Right renal cortex interstitium (tissue), 3 donors: ENCODE results near the gene PTPRG. TPM values are rescaled to one million over a fixed set of nuclear protein-coding genes. Genes with fewer than 3 reads are reported as not detected.
"Not testable (repeated sequence)": the region's sequence is repeated elsewhere in the genome, so short reads cannot be mapped to it uniquely, and the experiment has no call there.

ENCODE experiments used
- DNase-seq, 3 donors: peaks; one replicate each; pipeline ENCODE4 v3.0.0-alpha.2; 2013; ENCODE audit warnings: low read depth in 3 of 3, low spot score in 2 of 3
- polyA plus RNA-seq, 3 donors: library from polyadenylated mRNA; unstranded; fragments of 120-200 nt; gene quantifications; one replicate each; pipeline ENCODE4 v1.2.1, GENCODE V29; 2013; ENCODE audit not compliant: insufficient read length in 3 of 3

Gene PTPRG
- polyA plus RNA-seq, 3 donors, result 87.3 to 97.7 (median 93.7) TPM

DNA sequence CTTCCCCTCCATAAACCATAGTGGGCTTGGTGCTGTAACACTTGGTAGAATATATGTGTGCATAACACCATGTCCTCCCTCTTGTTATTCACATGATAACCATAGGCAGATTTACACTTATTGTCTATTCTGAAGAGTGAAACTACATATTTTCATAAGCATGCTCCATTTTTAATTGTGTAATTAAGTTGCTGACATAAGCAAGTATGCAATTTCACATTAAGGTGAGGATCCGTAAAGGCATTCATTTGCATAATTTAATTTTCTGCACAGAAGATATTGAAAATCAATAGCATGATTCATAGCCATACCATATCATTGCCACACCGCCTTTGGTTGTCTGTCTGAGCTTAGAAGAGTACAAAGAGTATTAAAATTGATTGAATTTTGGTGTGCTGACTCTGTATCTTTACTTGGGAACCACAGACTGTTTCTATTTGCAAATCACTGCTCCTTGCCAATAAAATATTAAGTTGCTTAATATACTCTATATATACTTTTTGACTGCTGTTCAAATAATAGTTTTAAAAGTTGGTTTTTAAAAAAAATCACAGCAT, 182.4 kb downstream of the PTPRG start:
- no peak for DNase-seq

DNA sequence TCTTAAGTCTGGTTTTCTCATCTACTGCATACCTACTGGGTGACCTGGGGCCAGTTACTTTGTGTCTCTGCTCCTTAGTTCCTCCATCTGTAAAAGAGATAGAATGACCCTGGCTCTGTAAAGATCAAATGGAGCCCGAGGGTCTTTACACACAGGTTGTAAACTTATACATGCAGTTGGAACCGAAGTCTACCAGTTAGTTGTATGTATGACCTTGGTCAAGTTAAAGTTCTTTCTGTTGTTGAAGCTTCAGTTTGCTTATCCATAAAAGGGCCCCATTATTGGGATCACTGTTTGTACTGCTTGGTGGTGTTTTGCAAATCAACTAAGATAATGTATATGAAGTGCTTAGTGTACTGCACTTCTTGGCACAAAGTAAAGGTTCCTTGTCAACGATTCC, 186.9 kb downstream of the PTPRG start:
- no peak for DNase-seq

DNA sequence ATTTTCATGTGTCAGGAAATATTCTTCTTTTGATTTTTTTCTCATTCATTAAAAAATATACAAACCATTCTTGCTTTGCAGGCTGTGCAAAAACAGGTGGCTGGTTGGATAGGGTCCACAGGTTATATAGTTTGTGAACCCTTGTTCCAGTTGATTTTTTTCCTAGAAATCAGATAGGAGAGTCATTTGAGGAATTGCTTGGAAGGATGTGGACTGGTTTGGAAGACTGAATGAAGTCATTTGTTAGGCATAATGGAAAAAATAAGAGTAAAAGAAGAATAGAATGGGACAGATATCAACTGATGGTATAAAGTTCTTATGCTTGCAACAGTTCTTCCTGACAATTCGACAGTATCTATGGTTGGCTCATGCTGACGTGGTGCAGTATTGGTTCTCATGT, 189.4 kb downstream of the PTPRG start:
- DNase-seq, result no peak

DNA sequence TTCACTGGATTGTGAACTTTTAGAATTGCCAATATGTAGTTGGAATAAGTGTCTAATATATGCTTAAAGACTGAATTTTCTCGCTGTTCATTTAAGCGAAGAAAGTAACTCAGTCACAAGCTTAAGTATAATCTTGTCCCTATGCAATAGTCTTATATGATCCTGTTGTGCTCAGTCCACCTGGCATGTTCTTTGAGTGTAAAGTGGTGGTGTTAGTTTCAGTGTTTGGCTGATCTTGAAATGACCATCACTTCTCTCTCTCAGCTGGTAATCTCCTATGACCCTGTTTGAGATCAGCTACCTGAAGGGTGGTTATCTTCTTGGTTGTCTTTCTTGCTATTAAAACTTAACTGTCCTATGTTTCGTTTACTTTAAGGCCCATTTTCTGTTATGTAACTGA, 197.5 kb downstream of the PTPRG start:
- no peak for DNase-seq

DNA sequence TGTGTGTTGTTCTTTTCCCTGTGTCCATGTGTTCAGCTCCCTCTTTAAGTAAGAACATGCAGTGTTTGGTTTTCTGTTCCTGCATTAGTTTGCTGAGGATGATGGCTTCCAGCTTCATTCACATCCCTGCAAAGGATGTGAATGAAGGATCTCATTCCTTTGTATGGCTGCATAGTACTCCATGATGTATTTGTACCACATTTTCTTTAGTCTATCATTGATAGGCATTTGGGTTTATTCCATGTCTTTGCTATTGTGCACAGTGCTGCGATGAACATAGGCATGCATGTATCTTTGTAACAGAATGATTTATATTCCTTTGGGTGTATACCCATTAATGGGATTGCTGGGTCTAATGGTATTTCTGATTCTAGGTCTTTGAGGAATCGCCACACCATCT, 199.4 kb downstream of the PTPRG start:
- not testable (repeated sequence) for DNase-seq

DNA sequence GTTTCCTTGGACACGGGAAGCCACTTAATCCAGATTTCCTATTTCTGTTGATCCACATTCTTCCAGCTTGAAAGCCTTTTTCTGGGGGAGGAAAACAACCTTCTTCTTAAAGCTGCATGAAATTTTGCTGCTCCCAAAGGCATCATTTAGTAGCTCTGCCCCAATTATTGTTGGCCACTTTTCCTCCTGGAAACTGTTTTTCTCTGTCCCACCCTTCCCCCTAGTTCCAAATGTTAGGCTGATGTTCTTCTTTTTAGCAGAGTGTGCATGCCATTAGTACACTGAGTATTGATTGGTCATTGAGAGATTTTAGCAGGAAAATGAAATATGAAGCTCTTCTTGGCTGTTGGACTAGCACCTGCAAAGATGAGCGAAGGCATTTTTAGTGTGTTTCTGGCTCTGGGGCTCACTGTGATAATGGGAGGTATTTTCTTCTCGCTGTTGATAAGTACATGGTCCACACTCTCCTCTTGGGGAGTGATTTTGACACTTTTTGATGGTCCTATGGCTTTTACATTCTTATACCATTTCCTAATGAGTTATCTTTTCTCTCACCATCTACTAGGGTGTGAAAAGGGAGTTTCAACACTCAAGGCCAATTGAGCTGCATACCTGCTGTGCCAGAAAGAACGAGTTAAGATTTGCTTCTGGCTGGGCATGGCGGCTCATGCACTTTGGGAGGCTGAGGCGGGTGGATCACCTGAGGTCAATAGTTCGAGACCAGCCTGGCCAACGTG, 200.5 kb downstream of the PTPRG start:
- DNase-seq, result no peak

DNA sequence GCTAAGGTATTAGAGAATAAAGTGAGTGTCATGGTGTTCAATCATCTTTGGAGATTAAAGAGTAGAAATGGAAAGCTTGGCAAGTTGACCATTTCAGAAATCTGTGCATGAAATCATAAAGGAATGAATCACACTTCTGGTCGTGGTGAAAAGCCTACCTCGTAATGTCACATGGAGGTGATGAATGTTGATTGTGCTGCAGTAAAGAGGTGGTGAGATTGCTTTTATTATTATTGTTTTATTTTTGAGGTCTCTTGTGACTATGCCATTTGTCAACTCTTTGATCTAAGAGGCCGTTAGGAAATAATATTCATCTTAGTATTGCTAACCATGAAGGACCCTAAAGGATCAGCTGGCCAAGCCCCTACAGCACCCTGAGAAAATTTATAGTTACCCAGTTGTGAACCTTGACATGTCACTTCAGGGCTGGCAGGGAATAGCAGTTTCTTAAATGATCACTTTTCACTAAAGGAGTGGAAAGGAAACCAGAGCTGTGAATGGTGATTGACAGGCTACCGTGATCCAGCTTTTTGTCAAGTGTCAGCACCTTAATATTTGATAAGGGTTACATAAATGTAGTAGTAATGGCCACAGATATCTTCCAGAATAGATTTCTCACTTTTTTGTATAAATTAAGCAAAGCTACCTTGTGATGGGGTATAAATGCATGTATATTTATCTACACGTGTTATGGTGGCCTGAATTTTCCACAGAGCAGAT, 203.9 kb downstream of the PTPRG start:
- no peak for DNase-seq

DNA sequence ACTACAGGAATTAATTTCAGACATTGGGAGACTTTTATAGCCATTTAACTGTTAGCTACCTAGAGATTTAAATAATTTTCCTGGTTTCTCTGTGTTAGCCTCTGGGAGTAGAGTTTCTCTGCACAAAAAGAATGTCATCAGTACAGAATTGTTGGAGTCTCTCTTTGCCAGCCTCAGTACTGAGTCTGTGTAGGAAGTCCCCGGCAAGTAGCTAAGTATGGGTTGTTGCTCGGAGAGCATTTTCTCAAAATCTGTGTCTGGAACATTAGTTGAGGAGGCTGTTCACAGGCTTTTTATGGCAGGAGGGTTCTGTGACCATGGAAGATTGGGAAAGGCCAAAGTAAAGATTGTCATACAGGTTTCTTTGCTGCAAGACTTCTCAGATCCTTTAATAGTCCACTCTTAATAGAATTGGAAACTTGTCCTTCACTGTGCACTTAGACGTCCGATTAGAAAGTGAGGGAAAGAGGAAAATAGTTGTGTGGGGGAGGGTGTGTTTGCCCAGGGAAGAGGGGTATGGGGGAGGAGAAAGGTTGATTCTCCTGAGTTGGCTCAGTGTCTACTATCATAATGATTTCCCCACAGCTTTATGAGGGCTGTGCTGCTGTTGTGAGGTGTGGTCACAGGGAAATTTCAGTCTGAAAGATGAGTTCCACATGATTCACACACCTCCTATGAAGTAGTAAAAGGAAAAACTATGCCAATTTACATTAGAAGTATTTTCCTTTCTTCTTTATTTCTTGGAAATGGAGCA, 207.1 kb downstream of the PTPRG start:
- DNase-seq, result no peak

DNA sequence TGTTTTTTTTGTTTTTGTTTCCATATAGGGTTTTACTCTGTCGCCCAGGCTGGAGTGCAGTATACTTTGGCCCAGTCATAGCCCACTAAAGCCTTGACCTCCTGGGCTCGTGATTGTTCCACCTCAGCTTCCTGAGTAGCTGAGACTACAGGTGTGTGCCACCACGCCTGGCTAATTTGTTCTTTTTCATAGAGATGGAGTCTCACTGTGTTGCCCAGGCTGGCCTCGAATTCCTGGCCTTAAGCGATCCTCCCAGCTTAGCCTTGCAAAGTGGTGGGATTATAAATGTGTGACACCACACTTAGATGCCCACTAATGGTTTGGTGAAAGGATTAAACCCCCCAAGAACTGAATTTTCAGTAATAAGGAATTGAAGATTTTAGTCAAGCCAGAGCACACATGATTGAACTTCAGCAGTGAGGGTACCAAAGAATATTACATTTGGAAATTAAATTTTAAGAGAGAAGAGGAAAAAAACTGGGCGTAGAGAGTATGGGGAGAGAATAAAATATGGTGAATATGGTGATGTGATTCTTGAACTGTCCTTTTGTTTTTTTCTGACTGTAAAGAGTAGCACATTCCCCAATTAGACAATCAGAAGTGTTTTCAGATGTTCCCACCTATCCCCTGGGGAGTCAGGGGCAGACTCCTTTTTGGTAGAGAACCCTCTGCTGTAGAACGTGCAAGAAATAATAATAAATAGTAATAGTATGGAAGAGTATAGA, 208.1 kb downstream of the PTPRG start:
- no peak for DNase-seq

DNA sequence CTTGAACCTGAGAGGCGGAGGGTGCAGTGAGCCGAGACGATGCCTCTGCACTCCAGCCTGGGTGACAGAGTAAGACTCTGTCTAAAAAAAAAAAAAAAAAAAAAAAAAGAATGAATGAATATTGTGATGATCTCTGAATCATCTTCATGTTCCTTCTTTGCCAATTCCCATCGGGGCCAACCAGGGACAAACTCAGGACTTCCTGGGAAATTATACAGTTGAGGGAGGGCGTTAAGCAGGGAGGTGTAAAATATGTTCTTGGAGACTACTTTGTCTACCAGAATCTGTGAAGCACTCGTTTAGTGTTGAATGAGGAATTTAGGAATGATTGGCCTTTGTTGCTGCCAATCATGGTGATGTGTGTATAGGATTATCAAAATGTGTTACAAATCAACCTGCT, 210.6 kb downstream of the PTPRG start:
- no peak for DNase-seq

DNA sequence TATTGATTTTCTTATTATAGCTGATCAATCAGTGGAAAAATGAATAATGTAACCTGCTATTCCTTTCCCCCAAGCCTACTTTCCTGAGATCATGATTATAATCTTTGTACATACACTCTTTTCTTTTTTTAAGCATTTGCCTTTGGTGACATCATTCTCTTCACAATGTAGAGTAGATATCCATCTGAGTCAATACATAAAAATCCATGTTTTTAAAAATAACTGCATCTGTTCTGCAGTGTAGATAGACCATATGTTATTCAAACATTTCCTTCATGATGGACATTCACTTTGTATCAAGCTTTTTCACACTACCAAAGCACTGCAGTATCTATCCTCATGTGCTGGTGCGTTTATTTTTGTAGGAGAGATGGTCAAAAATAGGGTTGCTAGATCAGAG, 211.1 kb downstream of the PTPRG start:
- no peak for DNase-seq

DNA sequence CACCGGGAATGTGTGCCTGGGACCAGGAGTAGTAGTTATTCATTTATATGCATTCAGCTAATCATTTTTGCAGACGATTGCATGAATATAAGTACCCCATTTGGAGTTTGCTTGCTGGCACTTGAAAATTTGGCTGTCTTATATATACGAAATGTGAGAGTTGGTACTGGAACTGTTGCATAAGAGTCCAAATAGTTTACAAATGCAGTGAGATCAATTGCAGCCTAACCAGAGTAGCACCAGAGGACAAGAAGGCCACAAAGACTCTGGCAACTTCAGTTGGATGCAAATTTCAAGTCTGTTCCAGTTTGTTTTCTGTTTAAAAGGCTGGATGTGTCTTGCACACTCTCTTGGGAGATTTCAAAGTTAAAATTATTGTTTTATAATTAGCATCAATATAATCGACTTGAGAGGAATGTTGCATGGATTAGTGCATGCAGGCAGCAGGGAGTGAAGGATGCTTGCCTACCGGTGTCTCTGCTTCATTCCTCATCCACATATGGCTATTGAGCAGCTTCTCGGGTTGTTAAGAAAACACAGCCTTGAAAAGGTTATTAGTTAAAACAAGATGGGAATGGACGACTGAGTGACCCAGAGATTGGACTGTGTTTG, 213.0 kb downstream of the PTPRG start:
- no peak for DNase-seq

DNA sequence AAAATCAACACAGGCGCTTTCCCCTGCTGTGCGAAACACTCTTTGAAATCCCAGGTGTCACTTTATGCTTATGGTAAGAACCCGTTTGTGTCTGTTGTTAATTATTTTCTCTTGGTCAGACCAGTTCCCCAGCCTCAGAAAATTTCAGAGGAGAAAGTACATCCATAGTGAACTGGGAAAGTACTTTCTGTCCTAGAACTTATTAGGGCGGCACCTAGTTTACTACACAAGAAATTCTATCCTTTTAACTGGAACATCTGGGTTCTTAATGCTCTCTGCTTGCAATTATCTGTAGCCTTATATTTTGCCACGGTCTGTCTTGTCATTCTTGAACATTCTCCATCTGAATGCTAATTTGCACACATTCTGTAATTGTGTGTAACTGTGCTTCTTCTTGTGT, 215.0 kb downstream of the PTPRG start:
- DNase-seq, result no peak

DNA sequence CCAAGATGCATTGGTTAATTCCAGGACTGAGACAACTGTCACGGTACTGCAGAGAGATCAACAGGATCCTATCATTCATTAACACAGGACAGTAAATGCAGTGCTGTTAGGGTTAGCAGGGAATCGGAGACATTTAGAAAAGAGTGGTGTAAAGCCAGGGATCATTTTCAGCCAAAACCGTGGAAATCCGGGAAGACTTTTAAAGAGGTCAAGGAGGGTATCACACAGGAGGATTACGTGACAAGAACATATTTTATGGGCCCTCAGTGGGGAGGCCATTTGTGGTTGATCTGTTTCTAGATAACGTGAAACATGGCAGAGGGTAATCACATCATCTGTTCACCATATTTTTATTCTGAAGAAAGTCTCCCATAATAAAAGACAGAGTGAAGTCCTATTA, 216.1 kb downstream of the PTPRG start:
- no peak for DNase-seq

DNA sequence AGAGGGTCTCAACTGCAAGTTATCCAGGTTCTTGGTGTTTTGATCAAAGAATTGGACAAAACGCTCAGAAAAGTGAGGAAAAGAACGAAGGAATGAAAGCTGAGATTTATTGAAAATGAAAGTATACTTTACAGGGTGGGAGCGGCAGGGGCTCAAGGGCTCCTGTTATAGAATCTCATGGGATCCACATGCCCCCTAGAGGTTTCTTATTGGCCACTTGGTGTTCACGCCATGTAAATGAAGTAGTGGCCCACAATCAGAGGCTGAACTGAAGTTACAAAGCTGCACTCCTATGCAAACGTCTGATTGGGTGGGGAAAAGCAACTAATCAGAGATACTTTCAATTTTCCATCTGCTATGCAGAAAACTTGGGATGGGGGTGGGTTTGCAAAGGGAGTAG, 216.7 kb downstream of the PTPRG start:
- no peak for DNase-seq

DNA sequence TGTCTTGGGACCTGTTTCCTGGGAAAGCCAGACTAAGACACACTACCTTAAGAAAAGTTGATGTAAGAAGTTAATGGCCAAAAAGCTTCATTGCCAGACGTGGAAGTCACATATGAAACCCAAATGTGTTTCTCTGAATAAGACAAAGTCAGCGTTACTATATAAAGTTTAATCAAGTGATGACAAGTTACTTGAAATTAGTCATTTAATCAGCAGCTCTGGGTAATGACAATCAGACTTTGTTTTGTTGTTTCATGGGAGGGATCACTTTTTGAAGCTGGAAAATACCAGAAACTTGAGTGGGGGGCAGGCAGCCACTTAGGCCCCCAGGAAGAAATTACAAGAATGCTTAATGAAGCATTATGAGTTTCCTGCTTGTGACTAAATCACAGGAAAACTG, 218.6 kb downstream of the PTPRG start:
- no peak for DNase-seq

DNA sequence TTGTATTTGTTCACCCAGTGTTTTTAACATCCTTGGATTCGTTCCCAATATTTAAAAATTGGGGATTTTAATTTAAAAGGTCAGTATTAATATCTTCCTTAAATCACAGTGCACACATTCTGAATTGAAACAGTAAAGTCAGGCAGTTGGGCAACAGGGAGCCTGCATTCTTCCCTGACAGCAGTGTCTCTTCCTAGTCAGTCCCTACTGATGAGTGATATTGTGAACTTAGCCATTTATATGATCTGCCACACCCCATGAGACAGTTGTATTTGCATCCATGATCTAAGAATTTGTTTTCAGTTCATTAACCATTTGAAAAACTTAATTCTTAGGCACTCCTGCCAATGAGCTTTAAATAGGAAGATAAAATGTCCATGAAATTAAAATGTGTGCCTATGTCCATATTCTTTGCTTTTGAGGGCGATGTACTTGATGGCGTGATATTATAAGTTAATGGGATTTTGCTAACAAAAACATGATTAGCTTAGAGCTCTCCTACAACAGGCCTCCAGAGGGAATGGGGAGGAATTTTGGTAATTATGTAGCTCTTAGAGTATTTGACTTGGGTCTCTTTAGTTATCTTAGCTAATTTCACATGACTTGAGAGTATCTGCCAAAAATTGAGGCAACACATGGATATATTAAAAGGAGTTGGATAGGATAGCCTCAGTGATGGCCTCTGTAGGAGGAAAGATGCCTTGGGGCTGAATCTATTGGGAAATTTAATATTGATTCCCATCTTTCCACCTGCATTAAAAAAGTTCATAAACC, 219.3 kb downstream of the PTPRG start:
- no peak for DNase-seq

DNA sequence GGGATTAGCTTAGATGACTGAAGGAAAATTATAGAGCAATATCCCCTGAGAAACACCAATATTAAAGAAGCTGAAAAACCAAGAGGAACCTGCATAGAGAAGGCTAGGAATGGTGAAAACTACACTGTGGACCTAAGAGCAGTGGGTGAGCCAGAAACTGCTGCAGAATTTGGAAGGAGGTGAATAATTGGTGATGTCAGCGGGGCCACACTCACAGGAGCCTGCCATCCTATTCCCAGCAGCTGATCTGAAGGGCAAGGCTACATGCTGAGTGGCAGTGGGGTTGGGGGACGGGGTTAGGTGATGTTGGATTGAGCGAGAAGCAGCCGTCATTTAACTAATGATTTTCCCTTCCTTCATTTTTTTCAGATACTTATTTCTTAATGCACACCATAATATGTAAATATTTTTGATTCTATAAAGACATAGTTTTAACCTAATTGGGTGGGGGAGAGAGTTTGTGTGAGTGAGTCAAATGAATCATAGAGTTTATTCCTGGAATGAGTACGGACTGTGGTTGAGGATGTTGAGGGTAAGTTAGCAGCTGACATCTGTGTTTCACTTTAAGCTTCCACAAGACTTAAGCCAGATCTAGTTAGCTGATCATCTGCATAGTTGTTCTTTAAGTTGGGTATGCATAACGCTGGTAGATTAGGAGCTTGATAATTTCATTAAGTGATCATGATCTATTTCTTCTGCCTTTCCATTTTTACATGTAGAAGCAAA, 222.8 kb downstream of the PTPRG start:
- no peak for DNase-seq
